HL-60 (cell line): Measurements from ENCODE around the gene LINGO1.

Source experiments
- DNase-seq, 2 experiments: peaks; one replicate each; pipeline ENCODE4 v3.0.0-alpha.2; 2010 to 2020; ENCODE audit warnings: low read depth in 1 of 2, low spot score in 1 of 2
- H3K27ac ChIP-seq: fragments of 250-450 bp; sonication (Bioruptor Pico); replicated peaks from 2 replicates; pipeline ENCODE4 v1.5.1; 2020; ENCODE audit warnings: mild to moderate bottlenecking, moderate library complexity
- H3K27me3 ChIP-seq: fragments of 250-450 bp; sonication (Bioruptor Pico); 2 replicates; pipeline ENCODE4 v1.5.1; 2021; ENCODE audit warnings: mild to moderate bottlenecking, moderate library complexity; ENCODE audit not compliant: insufficient read depth, poor library complexity, severe bottlenecking
- H3K4me3 ChIP-seq: replicated peaks from 2 replicates; pipeline ENCODE4 v1.5.1; 2011; ENCODE audit warnings: mild to moderate bottlenecking, control low read depth, low read length; ENCODE audit not compliant: insufficient read depth
- GABPA ChIP-seq: IDR thresholded peaks from 2 replicates; pipeline ENCODE4 v1.6.1; 2012; ENCODE audit warnings: low read depth
- POLR2AphosphoS5 ChIP-seq: IDR thresholded peaks from 2 replicates; pipeline ENCODE4 v1.6.1; 2012; ENCODE audit warnings: low read depth
- SPI1 ChIP-seq: IDR thresholded peaks from 2 replicates; pipeline ENCODE4 v1.6.1; 2012; ENCODE audit warnings: low read depth, mild to moderate bottlenecking, borderline replicate concordance
- TF ChIP-seq, protein P1 (sequence below): IDR thresholded peaks from 2 replicates; pipeline ENCODE4 v1.6.1; 2012; ENCODE audit warnings: low read depth; ENCODE audit not compliant: insufficient replicate concordance
- TF ChIP-seq, protein P2 (sequence below): IDR thresholded peaks from one replicate; pipeline ENCODE4 v1.5.1; 2011; ENCODE audit warnings: low read length, control low read depth, inconsistent platforms; ENCODE audit not compliant: insufficient read depth

The LINGO1 gene

GRCh38 chr15:77620960-77621647 is 11.6 kb downstream of the LINGO1 start:
- no peak for DNase-seq
- Histone ChIP-seq H3K4me3 (no peak overlapping the region), H3K27ac (no peak overlapping the region), H3K27me3 (peaks cover 2% of the 10 kb centered on the region)
- TF ChIP-seq, protein P1, sequence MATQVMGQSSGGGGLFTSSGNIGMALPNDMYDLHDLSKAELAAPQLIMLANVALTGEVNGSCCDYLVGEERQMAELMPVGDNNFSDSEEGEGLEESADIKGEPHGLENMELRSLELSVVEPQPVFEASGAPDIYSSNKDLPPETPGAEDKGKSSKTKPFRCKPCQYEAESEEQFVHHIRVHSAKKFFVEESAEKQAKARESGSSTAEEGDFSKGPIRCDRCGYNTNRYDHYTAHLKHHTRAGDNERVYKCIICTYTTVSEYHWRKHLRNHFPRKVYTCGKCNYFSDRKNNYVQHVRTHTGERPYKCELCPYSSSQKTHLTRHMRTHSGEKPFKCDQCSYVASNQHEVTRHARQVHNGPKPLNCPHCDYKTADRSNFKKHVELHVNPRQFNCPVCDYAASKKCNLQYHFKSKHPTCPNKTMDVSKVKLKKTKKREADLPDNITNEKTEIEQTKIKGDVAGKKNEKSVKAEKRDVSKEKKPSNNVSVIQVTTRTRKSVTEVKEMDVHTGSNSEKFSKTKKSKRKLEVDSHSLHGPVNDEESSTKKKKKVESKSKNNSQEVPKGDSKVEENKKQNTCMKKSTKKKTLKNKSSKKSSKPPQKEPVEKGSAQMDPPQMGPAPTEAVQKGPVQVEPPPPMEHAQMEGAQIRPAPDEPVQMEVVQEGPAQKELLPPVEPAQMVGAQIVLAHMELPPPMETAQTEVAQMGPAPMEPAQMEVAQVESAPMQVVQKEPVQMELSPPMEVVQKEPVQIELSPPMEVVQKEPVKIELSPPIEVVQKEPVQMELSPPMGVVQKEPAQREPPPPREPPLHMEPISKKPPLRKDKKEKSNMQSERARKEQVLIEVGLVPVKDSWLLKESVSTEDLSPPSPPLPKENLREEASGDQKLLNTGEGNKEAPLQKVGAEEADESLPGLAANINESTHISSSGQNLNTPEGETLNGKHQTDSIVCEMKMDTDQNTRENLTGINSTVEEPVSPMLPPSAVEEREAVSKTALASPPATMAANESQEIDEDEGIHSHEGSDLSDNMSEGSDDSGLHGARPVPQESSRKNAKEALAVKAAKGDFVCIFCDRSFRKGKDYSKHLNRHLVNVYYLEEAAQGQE: no peak
- TF ChIP-seq POLR2AphosphoS5: no peak
- no peak for TF ChIP-seq SPI1
- TF ChIP-seq, protein P2, sequence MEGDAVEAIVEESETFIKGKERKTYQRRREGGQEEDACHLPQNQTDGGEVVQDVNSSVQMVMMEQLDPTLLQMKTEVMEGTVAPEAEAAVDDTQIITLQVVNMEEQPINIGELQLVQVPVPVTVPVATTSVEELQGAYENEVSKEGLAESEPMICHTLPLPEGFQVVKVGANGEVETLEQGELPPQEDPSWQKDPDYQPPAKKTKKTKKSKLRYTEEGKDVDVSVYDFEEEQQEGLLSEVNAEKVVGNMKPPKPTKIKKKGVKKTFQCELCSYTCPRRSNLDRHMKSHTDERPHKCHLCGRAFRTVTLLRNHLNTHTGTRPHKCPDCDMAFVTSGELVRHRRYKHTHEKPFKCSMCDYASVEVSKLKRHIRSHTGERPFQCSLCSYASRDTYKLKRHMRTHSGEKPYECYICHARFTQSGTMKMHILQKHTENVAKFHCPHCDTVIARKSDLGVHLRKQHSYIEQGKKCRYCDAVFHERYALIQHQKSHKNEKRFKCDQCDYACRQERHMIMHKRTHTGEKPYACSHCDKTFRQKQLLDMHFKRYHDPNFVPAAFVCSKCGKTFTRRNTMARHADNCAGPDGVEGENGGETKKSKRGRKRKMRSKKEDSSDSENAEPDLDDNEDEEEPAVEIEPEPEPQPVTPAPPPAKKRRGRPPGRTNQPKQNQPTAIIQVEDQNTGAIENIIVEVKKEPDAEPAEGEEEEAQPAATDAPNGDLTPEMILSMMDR: no peak
- no peak for TF ChIP-seq GABPA

- TF ChIP-seq GABPA: no peak
- TF ChIP-seq, protein P1: no peak
- Histone ChIP-seq H3K27me3 (peaks cover 2% of the 10 kb centered on the region), H3K4me3 (no peak overlapping the region), H3K27ac (no peak overlapping the region)
- DNase-seq: no peak
Observed at GRCh38 chr15:77620297-77620696, 12.4 kb downstream of the LINGO1 start.

- no peak overlapping the region for H3K4me3 ChIP-seq
- DNase-seq: no peak
- H3K27ac ChIP-seq: no peak overlapping the region
- TF ChIP-seq SPI1: no peak
- TF ChIP-seq, protein P2: no peak
- no peak for TF ChIP-seq POLR2AphosphoS5
- TF ChIP-seq, protein P1: no peak
- no peak for TF ChIP-seq GABPA
- peaks cover 2% of the 10 kb centered on the region for H3K27me3 ChIP-seq
Observed at GRCh38 chr15:77619883-77620282, 12.8 kb downstream of the LINGO1 start.
